Tibial artery (tissue), 4 donors: ENCODE results near the gene BCCIP.

Experiments used
- DNase-seq, 2 donors: peaks; one replicate each; pipeline ENCODE4 v3.0.0-alpha.2; 2019
- H3K27ac ChIP-seq, 2 donors: fragments of 200-600 bp; sonication (generic) in 1 of 2; 1 replicate in 1 of 2; 2 replicates in 1 of 2; pipeline ENCODE4 v1.5.1; 2018 to 2019; ENCODE audit warnings: mild to moderate bottlenecking in 1 of 2
- H3K27me3 ChIP-seq, 2 donors: fragments of 200-600 bp; sonication (generic) in 1 of 2; one replicate each; pipeline versions ENCODE4 v1.5.1 to v1.6.0; 2016 to 2019
- H3K36me3 ChIP-seq, 3 donors: fragments of 200-600 bp; sonication (generic) in 2 of 3; one replicate each; pipeline ENCODE4 v1.5.1; 2016 to 2019; ENCODE audit warnings: mild to moderate bottlenecking in 2 of 3
- H3K4me1 ChIP-seq, 4 donors: fragments of 200-600 bp; sonication (generic) in 2 of 4; 1 replicate in 3 of 4; 2 replicates in 1 of 4; pipeline ENCODE4 v1.5.1; 2016 to 2019
- H3K4me3 ChIP-seq, 2 donors: fragments of 200-600 bp; sonication (generic) in 1 of 2; 1 replicate in 1 of 2; 2 replicates in 1 of 2; pipeline ENCODE4 v1.5.1; 2018 to 2019; ENCODE audit warnings: mild to moderate bottlenecking in 2 of 2
- H3K9me3 ChIP-seq, 3 donors: fragments of 200-600 bp; sonication (generic) in 1 of 3; one replicate each; pipeline ENCODE4 v1.5.1; 2016 to 2019
- intact Hi-C: fragments of 100-400 bp; cut with DNase I; formaldehyde crosslinking; loops from one replicate; pipeline ENCODE4 v1.15.0; 2023; ENCODE audit warnings: low total_unique reads
- TF ChIP-seq, protein P1 (sequence below), 2 experiments: fragments of 200-600 bp in 1 of 2; fragments of 450-650 bp in 1 of 2; IDR thresholded peaks; one replicate each; pipeline ENCODE4 v1.5.1; 2017 to 2019; ENCODE audit warnings: antibody characterized with exemption in 2 of 2, mild to moderate bottlenecking in 1 of 2, moderate library complexity in 1 of 2

BCCIP gene

DNA sequence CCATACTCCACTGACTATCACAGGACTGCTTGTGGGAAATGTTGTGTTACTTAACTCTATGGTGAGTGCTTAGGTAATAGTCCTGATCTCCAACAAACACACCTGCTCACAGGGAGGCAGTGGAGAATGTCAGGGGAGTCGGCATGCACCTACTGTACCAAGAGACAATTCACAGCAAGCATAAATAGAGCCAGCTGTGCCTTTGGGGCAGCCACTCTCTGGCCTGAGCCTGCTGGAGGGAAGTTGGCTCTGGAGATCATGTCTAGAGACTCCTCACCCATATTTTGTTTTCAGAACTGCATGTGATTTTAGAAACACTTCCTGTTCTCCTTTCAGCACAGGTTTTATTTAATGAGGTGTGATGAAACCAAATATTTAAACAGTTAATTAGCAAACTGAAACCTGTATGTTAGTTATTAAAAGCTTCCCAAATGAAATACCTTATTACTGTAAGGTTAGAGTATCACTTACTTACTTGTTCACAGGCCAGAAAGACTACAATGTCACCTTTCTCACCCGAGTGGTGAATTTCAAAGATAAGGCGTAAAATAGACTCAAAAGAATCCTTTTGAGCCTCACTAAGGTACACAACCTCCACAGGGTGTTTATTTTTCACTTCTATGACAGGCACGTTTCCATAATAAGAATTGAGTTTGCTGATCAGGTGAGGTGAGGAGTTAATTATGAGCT, 35.9 kb downstream of the BCCIP start:
- Histone ChIP-seq H3K4me1 (no peaks in the 10 kb centered on the region), H3K36me3 (peaks cover 8 to 32% (median 26%) of the 10 kb centered on the region in 3 donors), H3K27me3 (no peaks in the 10 kb centered on the region), H3K27ac (no peak overlapping the region), H3K9me3 (no peaks in the 10 kb centered on the region), H3K4me3 (no peak overlapping the region)
- TF ChIP-seq, protein P1, sequence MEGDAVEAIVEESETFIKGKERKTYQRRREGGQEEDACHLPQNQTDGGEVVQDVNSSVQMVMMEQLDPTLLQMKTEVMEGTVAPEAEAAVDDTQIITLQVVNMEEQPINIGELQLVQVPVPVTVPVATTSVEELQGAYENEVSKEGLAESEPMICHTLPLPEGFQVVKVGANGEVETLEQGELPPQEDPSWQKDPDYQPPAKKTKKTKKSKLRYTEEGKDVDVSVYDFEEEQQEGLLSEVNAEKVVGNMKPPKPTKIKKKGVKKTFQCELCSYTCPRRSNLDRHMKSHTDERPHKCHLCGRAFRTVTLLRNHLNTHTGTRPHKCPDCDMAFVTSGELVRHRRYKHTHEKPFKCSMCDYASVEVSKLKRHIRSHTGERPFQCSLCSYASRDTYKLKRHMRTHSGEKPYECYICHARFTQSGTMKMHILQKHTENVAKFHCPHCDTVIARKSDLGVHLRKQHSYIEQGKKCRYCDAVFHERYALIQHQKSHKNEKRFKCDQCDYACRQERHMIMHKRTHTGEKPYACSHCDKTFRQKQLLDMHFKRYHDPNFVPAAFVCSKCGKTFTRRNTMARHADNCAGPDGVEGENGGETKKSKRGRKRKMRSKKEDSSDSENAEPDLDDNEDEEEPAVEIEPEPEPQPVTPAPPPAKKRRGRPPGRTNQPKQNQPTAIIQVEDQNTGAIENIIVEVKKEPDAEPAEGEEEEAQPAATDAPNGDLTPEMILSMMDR (IDR thresholded peaks at IDR 0.05) = no peak
- no peak for DNase-seq
- intact Hi-C loops = no loop called here

GRCh38 chr10:125865120-125865519, 41.8 kb downstream of the BCCIP start:
- H3K9me3 ChIP-seq = no peaks in the 10 kb centered on the region
- peaks cover 18 to 27% (median 20%) of the 10 kb centered on the region in 3 donors for H3K36me3 ChIP-seq
- H3K4me1 ChIP-seq = no peaks in the 10 kb centered on the region
- no peaks in the 10 kb centered on the region for H3K27me3 ChIP-seq
- intact Hi-C loops = no loop called here
- no peak overlapping the region for H3K4me3 ChIP-seq
- H3K27ac ChIP-seq = no peak overlapping the region
- DNase-seq = no peak
- TF ChIP-seq, protein P1 (IDR thresholded peaks at IDR 0.05) = no peak

- DNase-seq = no peak
- intact Hi-C loops = no loop called here
- H3K27ac ChIP-seq = no peak overlapping the region
- H3K4me3 ChIP-seq = no peak overlapping the region
- H3K27me3 ChIP-seq = no peaks in the 10 kb centered on the region
- H3K36me3 ChIP-seq = peaks cover 16 to 20% (median 18%) of the 10 kb centered on the region in 3 donors
- no peaks in the 10 kb centered on the region for H3K4me1 ChIP-seq
- no peaks in the 10 kb centered on the region for H3K9me3 ChIP-seq
- TF ChIP-seq, protein P1 (IDR thresholded peaks at IDR 0.05) = no peak
Measured at GRCh38 chr10:125866421-125867029, 43.2 kb downstream of the BCCIP start.

GRCh38 chr10:125868372-125868975, 45.1 kb downstream of the BCCIP start:
- no peaks in the 10 kb centered on the region for H3K4me1 ChIP-seq
- no peak overlapping the region for H3K4me3 ChIP-seq
- H3K9me3 ChIP-seq = no peaks in the 10 kb centered on the region
- no peak overlapping the region for H3K27ac ChIP-seq
- no peaks in the 10 kb centered on the region for H3K27me3 ChIP-seq
- TF ChIP-seq, protein P1 (IDR thresholded peaks at IDR 0.05) = peak; percentile 59 to 63
- no peak for DNase-seq
- peaks cover 16 to 24% (median 18%) of the 10 kb centered on the region in 3 donors for H3K36me3 ChIP-seq
- intact Hi-C loops = no loop called here

GRCh38 chr10:125871338-125871737, 48.0 kb downstream of the BCCIP start:
- no peaks in the 10 kb centered on the region for H3K4me1 ChIP-seq
- H3K27ac ChIP-seq = no peak overlapping the region
- TF ChIP-seq, protein P1 (IDR thresholded peaks at IDR 0.05) = no peak
- H3K36me3 ChIP-seq = peaks cover 11 to 32% (median 14%) of the 10 kb centered on the region in 3 donors
- intact Hi-C loops = no loop called here
- H3K9me3 ChIP-seq = no peaks in the 10 kb centered on the region
- DNase-seq = no peak
- no peak overlapping the region for H3K4me3 ChIP-seq
- H3K27me3 ChIP-seq = no peaks in the 10 kb centered on the region
